GM19043 (cell line): ENCODE measurements around the gene RYR3.
"Not testable (repeated sequence)": the region's sequence is repeated elsewhere in the genome, so short reads cannot be mapped to it uniquely, and the experiment has no call there.

Source experiments
- ATAC-seq: cut with Tn5 transposase; IDR thresholded peaks from one replicate; pipeline ENCODE4 v1.9.1; 2021; ENCODE audit warnings: low read depth; ENCODE audit not compliant: unreplicated experiment

Gene RYR3

DNA sequence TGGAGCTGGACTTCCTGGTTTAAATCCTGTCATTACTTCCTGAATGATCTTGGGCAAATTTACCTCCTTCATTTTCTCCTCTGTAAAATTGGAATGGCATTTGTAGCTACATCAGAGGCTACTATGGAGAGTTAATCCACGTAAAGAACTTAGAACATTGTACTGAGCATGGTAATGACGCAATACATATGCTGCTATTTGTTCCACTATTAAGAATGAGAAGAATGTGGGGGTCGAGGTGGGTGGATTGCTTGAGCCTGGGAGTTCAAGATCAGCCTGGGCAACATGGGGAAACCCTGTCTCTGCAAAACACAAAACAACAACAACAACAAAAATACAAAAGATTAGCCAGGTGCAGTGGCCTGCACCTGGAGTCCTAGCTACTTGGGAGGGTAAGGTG, 250.6 kb downstream of the RYR3 start:
- no peak for ATAC-seq

GRCh38 chr15:33561967-33562366, 251.2 kb downstream of the RYR3 start:
- no peak for ATAC-seq

DNA sequence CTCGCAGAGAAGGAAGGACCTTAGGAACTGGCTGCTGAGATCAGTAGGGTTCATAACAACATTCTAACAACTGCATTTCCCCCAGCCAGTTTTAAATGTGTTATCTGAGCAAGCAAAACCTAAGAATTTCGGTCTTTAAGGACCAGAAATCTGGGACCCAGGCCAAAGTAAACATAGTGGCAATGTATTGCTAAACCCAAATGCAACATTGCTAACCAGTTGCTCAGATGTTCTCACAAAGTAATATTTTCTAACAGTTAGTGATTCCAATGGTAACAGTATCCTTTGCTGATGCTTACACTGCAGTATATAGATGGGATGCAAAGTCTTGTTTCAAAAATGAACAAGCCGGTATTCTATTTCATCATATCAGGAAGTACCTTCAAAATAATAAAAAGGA, 254.3 kb downstream of the RYR3 start:
- no peak for ATAC-seq

GRCh38 chr15:33567652-33568051, 256.9 kb downstream of the RYR3 start:
- no peak for ATAC-seq

GRCh38 chr15:33569036-33569435, 258.3 kb downstream of the RYR3 start:
- no peak for ATAC-seq

DNA sequence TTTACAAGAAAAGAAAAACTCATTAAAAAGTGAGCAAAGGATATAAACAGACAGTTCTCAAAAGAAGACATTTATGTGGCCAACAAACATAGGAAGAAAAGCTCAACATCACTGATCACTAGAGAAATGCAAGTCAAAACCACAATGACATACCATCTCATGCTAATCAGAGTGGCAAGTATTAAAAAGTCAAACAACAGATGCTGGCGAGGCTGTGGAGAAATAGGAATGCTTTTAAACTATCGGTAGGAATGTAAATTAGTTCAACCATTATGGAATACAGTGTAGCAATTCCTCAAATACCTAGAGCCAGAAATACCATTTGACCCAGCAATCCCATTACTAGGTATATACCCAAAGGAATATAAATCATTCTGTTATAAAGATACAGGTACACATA, 267.1 kb downstream of the RYR3 start:
- not testable (repeated sequence) for ATAC-seq

GRCh38 chr15:33580526-33580925, 269.8 kb downstream of the RYR3 start:
- ATAC-seq = no peak

DNA sequence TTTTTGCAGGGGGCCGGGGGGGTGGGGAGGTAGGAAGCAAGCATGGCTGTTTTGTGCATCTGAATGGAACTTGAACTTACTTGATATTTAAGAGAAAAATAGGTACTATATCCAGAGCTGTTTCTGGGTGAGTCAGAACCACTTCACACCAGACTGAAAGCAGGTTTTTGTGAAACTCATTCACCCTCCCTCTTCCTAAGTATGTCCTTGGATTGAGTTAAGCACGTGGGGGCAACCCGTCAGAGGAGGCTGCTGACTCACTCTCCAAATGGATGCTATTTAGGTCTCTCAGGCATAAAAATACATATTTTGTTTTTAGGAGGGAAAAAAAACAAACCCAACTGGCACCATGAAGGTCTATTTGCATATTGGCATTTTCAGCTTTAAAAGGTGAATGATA, 270.3 kb downstream of the RYR3 start:
- ATAC-seq = no peak

DNA sequence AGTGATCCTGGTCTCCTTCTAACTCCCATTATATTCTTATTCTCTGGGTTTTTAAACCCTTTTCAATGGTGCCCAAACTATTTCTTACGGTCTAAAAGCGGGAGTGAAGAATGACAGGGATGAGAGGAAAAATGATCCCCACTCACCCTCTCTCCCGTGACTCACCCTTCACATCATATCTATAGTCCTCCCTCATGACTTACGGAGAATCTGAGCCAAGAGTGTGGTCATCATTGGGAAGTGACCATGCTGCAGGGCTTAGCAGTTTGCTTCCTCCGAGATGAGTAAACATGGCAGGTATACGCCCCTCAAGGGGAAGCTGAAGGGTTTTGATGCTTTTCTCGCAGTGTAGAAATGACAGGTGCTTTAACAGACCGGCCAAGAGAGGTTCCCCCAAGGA, 274.0 kb downstream of the RYR3 start:
- ATAC-seq = no peak

DNA sequence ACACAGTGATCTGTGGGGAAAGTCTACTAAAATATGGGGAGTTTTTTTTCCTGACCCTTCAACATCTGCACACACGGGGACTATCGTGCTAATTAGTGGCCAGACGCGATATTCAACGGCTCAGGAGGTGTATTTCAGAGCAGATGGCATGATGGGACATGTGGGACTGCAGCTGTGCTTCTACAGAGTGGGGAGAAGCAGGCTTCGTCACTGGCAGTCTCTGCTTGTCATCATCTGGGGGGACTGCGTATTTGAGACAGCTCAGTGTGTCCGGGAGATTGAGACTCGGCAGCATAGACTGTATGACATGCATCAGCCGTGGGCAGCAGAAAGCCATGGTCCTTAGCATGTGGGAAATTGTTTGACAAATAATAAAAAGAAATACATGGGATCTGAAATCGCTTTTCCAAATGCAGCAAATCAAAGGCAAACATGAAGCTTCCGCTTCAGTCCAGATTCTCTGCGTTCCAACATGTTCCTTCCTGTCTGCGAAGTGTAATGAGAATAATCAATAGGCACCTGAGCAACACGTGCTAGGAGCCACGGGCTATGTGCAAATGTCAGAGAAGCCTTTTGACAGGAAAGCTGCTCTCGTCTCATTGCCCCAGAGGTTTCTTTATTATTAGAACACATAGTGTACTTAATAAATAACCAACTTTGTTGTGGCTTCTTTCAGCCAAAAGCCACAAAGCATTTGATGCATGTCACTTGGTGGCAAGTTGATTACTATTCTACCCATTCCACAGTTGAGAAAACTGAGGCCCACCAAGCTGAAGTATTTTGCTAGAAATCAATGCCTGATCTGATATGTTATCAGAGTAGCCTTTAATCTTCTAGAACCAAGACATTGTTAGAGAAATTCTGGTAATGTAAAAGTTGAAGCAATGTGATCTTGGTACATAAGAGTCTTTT, 276.3 kb downstream of the RYR3 start:
- no peak for ATAC-seq

- ATAC-seq = no peak
These were observed 277.0 kb downstream of the RYR3 start for GRCh38 chr15:33587773-33588172.

- ATAC-seq = no peak
These were observed 282.1 kb downstream of the RYR3 start for GRCh38 chr15:33592864-33593263.

- ATAC-seq = not testable (repeated sequence)
These were observed 287.6 kb downstream of the RYR3 start for GRCh38 chr15:33598382-33598781.

DNA sequence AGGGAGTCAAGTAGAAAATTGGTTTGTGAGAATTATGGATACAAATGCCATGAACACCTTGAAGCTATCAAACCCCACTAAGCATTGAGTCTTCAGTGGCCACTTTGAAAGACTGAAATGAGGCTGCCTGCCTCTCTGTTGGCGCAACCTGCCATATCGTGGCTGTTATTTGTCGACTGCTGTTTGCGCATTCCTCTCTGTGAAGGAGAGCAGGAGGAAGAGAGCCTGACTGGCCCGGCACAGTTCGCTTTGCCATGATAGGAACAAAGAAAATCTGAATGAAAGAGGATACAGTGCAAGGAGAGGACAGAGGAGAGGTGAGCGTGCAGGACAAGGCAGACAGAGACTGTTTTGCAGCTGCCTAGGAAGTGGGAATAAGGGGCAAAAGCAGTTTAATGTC, 289.4 kb downstream of the RYR3 start:
- no peak for ATAC-seq

DNA sequence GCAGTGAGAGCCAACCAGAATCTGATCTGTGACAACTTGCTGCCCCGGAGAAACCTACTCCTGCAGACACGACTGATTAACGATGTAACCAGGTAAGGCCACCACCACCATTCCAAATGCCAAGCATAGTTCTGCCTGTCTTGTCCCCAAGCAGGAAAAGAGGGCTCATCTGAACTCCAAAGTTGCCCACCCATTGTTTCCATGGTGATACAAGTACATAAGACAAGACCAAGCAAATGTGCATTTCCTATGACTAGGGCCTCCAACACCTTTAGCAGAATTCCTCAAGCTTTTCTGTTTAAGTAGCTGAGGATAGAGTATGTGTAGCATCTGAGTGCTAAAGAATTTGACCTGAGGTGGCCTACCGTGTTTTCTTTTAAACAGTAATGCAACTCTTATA, 290.7 kb downstream of the RYR3 start:
- no peak for ATAC-seq

- no peak for ATAC-seq
These were observed 297.9 kb downstream of the RYR3 start for GRCh38 chr15:33608714-33609113.

- ATAC-seq = no peak
These were observed 302.0 kb downstream of the RYR3 start for GRCh38 chr15:33612721-33613304.

- ATAC-seq = no peak
These were observed 305.7 kb downstream of the RYR3 start for GRCh38 chr15:33616475-33616874.

- ATAC-seq = no peak
These were observed 307.6 kb downstream of the RYR3 start for GRCh38 chr15:33618350-33618749.

- no peak for ATAC-seq
These were observed 310.4 kb downstream of the RYR3 start for GRCh38 chr15:33621141-33621540.

- ATAC-seq = no peak
These were observed 312.2 kb downstream of the RYR3 start for GRCh38 chr15:33623010-33623409.

DNA sequence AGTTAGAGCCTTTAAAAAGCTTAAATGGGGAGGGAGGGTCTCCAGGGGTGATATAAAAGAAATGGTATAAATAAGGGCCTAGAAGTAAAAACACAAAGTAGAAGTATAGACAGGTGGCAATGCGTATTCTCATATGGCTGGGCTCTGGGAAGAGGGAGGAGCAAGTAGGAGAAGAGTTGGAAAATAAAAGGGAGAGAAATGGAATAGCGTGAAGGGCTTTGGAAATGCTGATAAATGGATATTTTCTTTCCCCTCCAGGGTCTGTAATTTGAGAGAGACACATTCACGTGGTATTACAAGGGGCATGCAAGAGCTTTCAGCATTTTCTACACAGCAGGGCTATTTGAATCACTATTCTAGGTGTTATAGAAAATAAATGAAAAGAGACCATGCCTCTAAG, 313.7 kb downstream of the RYR3 start:
- no peak for ATAC-seq
